Thyroid gland (tissue), 4 donors: ENCODE measurements around the gene DGKD.

Source experiments
- CTCF ChIP-seq, 6 experiments: fragments of 200-600 bp in 3 of 6; fragments of 450-650 bp in 3 of 6; sonication (generic) in 3 of 6; IDR thresholded peaks; one replicate each; pipeline ENCODE4 v1.5.1; 2016 to 2019; ENCODE audit warnings: antibody characterized with exemption in 6 of 6, mild to moderate bottlenecking in 2 of 6, inconsistent platforms in 1 of 6, moderate library complexity in 1 of 6
- POLR2A ChIP-seq, 2 donors: fragments of 450-650 bp; IDR thresholded peaks; one replicate each; pipeline ENCODE4 v1.6.1; 2017; ENCODE audit warnings: antibody characterized with exemption in 2 of 2, mild to moderate bottlenecking in 2 of 2, moderate library complexity in 1 of 2

- no peak for TF ChIP-seq POLR2A (IDR thresholded peaks at IDR 0.05)
- no peak for TF ChIP-seq CTCF (IDR thresholded peaks at IDR 0.05)
These were observed 125.6 kb downstream of the DGKD start for GRCh38 chr2:233479616-233480489.
